HG03342 (cell line): ENCODE data around the gene AK8.

ENCODE experiments used
- ATAC-seq: cut with Tn5 transposase; IDR thresholded peaks from one replicate; pipeline ENCODE4 v1.9.1; 2021; ENCODE audit warnings: mild to moderate bottlenecking, moderate library complexity; ENCODE audit not compliant: unreplicated experiment

Gene AK8

DNA sequence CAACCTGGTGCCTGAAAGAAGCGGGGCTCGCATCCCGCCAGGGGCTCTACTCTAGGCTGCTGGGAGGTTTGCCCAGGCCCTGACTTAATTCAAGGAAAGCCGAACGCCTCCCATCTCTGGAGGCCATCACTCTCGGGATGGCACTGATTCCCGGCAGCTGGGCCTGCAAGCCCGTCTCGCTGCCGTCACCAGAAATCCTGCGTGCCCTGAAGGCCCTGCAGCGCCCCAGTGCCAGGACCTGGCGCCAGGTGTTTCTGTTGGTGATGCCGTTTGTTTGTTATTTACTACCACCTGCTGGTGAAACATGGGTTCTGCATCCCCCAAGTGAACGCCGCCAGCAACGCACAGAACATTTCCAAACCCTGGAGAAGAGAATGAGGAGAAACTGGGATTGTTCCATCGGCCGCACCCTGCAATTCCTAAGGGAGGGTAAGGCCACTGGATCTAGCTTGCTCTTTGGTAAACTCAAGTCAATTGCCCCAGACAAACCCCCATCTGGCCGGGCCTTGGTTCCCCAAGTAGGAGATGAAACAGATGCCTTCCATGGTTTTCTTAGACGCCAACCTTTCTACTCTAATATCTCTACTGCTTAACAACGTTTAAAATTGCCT, 77.9 kb downstream of the AK8 start:
- no peak for ATAC-seq

DNA sequence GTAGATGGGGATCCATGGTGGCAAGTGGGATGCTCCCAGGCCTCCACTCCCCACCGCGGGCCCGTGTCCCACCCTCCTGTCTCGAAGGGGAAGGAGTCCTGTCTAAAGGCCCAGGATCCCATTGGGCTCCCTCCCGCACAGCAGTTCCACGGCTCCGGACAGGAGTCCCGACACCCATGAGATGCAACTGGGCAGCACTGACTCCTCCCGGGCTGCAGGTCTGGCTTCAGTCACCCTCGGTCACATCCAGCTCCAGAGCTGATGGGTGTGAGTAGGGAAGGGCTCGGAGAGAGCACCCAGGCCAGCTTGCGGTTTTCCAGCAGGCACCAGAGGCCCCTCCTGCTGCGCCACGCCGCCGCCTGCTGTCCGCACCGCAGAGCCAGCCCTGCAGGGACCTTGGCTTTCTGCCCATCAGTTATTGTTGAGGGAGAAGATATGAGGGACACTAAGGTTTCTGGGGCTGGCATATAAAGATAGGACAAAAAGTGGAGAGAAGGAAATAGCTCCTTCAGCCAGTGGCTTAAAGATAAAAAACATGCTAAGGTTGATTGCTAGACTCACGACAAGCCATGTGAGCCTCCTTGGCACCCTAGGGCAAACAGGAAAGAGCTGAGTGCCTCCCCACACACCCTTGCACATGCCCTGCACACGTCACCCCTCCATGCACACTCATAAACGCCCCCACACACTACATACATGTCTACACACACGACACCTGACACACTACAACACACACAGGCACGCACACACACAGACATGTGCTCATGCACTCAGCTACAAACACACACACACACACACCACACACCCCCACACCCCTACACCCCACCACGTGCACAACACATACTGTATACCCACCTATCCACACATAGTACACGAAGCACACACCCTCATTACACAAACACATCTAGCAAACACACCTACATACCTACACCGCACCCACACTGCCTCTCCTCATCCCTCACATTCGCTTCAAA, 79.0 kb downstream of the AK8 start:
- no peak for ATAC-seq

DNA sequence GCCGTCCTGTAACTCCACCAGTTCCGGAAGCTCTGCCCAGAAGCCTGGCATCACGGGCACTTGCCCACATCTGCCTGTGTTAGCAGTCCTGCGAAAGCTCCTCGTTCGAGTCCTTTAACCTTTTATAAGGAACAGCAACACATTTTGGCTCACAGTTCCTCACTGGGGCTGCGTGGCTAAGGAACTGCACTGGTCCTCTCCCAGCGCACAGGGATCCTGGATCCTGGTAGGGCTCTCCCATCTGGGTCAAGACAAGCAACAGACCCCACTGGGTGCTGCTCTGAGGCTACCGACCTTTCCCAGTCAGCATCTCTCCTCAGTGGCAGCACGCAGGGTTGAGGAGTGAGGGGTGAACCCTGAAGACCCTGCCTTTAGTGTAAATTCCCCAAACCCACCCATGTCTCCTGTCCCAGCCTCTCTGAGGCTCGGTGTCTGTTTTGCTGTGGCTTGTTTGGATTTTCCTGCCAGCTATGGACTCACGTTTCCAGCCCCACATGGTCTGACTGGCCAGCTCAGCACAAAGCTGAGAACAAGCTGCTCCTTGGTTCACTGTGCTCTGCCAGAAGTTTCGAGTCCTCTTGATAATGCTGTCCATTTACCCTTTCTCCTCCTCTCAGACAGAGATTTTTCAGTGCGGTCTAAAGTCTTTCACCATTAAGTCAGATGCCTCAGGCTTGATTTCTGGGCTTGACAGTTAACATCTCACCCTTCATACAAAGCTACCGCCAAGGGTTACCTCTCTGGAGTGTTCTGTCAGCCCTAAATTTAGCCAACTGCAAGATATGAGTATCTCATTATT, 80.0 kb downstream of the AK8 start:
- ATAC-seq, result no peak

DNA sequence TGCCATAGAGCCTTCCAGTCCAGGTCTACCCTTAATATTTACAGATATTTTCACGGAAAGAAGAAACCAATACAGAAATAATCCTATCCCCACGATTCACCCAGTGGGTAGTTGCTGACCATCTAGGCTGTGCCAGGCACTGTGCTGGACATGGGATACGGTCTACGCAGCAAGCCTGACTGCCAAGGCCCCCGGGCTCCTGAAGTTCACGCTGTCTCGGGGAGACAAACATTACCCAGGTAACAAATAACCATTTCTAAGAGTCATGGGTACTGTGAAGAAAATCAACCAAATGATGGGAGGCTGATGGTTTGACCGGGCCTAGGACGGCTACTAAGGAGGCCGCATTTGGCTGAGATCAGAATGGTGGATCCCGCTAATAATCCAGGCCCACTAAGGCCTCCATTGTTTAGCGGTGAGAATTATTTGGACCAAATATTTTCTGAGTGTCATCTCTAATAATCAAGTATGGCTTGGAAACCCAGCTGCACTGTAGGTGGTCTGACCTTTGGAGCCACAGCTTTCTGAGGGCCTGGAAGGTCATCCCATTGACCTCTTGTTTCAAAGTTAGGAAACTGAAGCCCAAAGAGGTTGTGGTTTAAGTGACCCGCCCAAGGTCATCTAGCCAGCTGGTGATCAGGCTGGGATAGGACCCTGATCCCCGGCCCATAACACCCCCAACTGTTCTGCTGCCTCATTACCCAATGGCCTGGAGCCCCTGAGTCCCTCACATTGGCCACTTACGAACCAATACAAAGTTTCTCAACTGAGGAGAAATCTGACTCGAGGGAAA, 82.4 kb downstream of the AK8 start:
- no peak for ATAC-seq

DNA sequence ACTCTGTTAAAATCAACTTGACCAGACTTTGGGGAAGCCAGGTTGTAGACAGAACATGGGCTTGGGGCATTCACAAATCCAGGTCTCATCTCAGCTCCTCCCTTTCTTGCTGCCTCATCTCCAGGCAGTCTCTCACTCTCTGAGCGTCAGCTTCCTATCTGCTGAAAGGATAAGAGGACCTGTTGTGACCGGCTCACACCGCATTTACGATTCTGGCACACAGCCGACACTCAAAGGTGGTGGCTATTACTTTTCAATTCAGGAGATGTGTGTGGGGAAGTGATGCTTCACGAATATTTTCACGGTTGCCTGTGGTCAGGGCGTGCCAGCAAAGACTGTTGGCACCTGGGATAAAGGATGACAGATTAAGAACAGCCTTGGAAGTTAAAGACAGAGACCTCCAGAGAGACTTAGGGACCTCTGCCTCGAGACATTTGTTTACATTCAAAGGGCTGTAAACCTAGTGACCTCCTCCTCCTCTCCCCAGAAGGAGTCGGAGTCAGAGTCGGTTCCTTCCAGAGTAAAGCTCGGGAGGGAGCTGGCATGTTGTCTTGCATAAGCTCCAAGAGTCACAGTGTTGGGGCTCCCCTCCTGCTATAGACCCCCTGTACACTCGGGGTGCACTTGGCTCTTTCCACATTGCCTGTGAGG, 83.2 kb downstream of the AK8 start:
- ATAC-seq, result no peak

DNA sequence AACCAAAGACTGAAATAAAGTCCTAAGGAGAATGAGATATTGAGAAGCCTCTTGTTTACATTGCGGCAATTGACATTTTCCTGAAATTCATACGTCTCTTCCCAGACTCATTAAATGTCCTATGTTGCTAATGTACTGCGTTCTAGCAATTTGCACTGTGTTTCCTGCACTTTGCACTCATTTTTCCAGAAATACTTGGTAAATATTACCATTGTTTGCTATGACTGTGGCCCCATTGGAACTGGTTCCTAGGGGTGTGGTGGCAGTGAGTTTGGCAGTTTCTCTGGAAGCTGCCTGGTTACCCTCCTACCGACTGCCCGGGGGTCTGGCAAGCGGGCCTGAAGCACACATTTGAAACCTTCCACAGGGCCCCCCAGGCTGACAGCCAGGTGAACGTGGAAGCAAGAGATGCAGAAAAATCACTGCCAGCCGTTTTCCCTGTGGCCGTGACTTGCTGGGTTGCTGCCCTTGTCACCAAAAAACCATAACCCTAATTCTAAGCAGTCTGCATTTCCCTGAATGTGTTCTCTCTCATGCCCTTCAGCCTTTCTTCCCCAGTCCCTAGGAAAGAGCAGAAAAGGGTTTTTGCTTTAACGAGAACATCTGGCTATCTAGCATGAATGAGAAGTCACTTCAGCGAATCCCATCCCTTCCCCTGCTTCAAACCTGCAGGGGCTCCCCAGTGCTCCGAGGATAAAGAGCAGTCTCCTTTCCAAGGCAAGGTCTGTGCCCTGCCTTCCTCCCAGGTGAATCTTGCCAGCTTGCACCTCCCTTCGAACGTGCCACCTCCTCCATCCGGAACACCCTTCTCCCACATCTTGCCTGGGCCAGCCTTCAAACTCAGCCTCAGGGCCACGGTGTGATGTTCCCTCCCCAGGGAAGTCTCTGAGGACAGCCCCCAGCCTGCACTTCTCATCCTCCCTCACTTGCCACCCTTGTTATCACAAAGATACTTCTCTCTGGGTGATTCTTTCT, 84.2 kb downstream of the AK8 start:
- no peak for ATAC-seq

DNA sequence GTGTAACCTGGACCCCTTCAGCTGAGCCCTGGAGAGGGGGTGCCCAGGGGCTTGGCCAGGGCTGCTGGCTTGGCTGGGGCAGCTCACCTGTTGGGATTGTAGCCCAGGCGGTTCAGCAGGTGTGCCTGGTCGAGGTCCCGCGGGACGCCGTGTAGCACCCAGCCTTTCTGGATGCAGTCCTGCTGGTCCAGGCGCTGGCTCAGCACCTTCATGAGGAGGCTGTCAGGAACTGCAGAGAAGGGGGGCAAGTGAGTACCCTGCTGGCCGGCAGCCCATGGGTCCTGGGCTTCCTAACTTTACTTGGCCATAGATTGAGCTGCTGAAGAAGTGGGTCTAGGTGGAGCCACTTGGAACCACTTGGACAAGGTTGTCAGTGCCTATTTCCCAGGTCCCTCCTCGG, 85.5 kb downstream of the AK8 start:
- ATAC-seq, result no peak

DNA sequence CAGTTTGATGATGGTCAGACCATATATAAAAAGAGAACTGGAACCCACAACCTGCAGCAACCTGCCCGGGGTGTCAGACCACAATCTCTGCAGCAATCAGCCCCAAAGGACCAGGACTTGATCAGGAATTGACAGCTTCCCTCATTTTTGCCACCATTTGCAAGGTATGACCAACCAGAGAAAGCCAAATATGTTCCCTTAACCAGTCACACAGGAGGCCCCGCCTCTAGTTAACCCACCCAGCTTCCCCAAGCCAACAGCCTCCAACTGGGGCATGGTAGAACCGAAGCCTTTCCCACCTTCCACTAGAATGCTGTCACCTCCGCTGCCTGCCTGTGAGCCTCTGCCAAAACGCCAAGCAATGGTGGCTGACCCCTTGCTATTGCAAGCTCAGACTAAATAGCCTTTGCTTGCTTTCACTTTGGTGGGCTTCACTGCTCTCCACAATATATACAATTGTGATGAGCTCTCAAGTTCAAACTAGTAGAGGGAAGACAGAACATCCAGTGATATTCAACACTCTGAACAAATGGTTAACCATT, 86.3 kb downstream of the AK8 start:
- ATAC-seq, result no peak

DNA sequence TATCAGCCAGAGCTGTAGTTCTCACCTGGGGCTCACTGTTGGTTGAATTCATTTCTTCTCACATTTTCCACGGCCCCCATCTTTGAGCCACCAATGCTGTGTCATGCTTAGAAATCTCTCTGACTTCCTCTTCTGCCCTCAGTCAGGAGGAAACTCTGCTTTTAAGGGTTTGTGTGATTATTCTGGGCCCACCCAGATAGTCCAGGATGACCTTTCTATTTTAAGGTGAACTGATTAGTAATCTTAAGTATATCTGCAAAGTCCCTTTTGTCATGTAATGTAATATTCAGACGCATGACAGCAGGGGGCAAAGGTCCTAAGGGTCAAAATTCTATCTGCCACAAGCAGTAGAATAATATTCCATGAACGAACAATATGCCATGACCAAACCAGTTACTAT, 88.4 kb downstream of the AK8 start:
- no peak for ATAC-seq

DNA sequence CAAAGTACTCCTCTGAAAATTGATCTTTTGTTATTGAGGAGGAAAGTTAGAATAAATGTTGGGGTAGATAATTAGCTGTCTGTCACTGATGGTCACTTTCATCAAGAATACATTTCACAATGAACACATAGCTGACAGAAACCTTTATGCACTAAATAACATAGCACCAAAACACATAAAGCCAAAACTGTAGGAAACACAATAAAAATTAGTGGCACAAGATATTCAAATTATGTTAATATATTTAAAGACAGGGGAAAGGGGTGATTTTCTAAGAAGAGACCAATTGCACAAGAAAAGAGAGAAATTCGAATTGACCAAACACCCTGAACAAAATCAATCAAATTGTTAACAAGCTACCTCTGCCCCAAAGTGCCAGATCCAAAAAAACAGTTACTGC, 89.7 kb downstream of the AK8 start:
- ATAC-seq, result no peak

DNA sequence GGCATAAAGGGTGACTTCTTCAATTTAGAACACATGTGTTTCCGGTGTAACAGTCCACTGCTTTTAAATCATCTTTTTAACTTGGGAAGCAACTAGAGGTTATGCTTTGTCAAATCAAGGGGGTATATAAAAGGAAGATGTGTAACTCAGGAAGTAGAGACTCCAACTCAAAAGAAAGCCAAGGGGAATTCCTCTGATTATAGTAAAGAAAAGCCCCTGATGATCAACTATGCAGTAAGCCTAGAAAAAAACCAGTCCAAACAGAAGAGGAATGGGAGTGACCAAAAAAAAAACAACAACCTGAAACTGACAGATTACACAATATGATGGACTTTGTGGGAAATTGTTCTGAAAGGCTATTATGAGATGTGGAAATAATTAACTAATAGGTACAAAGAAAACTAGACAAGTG, 90.3 kb downstream of the AK8 start:
- ATAC-seq, result no peak

DNA sequence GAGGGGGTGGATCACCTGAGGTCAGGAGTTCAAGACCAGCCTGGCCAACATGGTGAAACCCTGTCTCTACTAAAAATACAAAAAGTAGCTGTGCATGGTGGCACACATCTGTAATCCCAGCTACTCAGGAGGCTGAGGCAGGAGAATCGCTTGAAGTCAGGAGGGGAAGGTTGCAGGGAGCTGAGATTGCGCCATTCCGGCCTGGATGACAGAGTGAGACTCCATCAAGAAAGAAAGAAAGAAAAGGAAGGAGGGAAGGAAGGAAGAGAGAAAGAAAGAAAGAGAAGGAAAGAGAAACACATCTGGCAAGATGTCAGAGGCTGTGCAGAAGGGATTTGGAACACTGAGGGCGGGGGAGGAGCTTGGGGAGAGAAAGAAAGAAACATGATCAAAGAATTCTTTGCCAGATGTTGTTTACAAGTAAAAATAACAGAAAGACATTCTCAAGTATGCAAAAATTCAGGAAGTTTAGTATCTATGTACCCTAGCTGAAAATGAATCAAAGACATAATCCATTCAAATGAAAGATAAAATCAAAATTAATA, 93.7 kb downstream of the AK8 start:
- ATAC-seq, result no peak

DNA sequence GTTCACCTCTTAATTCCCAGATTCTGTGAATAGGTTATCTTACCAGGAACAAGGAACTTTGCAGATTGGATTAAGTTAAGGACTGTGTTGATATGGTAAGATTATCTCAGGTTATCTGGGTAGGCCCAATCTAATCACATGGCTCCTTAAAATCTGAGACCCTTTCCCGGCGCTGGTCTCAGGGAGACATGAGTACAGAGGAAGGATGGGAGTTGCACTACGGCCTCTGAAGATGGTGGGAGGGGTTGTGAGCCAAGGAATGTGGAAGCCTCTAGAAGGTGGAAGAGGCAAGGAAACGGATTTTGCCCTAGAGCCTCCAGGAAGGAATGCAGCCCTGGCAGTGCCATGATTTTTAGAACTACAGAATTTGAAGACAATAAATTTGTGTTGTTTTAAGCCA, 95.1 kb downstream of the AK8 start:
- ATAC-seq, result no peak

DNA sequence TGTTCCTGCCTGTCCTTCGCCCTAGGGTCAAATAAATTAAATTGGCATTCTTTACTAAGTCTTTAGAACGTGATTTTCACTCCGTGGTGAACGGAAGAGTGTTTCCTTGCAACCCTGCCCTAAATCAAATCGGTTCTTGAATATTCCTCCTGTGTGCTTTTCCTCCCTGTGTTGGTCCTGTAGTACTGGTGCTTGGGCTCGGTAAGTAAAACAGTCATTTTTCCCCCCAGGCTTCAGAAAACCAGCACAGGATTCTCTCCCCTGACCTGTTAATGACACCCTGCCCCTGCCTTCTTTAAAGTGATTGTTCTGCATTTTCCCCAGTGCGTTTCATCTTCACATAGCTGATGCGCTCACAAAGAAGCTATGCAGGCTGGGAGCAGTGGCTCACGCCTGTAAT, 96.0 kb downstream of the AK8 start:
- ATAC-seq, result no peak

DNA sequence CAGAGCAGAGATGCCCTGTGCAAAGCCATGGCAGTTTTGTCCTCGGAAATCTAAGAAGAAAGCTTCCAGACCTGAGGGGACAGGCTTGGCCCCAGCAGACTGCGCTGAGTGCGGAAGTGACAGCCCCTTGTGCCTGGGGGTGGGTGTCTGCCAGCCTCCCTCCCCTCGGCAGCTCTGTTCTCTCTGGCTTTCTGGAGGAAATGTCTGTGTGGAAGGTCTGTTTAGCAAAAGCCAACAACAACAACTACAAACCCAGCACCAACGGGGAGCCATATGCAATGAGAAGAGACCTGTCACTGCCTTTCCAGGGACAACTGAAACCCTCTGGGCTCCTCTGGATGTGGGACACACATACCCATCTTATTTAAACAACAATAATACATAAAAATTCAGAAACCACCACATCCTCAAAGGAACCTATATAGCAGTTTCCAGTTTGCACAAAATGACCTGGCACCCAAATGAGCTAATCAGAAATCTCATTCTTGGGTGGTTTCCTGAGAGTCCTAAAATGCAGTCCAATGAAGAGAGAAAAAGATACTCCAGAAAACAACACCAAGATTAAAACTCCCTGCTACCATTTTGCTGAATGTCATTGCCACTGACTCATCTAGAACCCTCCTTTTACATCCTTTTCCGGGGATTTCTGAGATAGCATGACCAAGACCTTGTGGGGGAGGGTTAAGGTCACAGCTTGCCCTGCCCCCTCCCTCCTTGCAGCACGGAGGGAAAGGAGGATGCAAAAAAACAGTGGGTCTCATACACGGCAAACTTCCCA, 97.7 kb downstream of the AK8 start:
- no peak for ATAC-seq

DNA sequence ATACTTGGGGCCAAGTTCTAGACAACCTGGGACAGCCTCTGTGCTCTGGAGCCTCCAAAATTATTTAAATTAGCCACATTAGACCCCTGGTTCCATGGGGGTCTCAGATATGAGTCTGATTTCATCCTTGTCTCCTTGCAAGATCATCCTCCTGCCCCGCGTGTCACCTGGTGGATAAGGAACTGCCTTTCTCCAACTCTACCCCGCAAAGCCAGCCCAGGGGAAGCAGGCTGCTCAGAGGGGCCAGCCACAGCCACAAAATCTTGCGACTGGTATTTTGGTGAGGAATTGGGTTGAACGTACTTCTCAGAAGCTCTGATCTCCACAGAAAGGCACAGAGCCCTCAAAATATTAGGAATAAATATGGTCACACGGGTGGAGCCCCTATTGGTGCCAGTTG, 101.2 kb downstream of the AK8 start:
- ATAC-seq, result no peak

DNA sequence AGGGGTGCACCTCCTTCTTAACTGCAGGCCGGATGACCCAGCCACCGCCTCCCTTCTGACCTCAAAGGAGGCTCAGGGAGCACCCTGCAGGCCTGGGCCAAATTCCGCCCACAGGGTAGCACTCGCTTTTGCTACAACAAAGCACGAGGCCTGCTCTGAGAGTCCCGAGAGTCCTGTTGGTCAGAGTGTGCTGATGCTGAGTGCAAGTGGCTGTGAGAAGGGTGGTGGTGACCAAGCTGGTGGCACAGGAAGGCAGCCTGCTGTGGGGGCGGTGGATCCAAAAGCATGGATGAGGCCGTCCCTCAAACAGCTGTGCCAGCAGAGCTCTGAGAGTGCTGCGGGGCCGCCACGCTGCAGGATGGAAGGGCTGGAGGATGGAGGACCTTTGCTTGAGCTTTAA, 101.8 kb downstream of the AK8 start:
- no peak for ATAC-seq

DNA sequence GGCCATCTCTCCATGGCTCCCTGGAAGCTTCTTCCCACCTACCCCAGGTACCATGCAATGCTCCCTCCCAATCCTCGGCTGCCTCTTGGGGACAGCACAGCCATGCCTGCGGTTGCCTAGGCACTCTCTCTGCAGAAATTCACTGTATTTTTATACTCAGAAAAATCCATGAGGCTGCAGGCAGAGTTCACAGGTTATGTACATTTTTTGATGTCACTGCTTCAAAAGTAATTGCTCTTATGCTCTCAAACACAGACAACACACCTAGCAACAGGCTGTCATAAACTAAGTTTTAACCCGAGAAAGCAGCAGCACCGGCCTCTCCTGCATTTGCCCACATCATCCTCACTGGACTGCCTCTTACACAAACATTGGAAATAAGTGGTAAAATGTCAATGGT, 102.4 kb downstream of the AK8 start:
- ATAC-seq, result no peak
